Calu3 (cell line): ENCODE measurements around the gene KIDINS220. TPM values are rescaled to one million over a fixed set of nuclear protein-coding genes. Genes with fewer than 3 reads are reported as not detected.

Experiments used
- BruUV-seq: library from RNA; stranded (reverse); fragments of 400-500 nt; replicated peaks from 2 replicates; lab custom pipeline; 2021; lab: Mats Ljungman, UMichigan
- CTCF ChIA-PET: fragments of 300-600 bp; sonication (Branson Sonifier 250); formaldehyde crosslinking; loops from one replicate; lab custom pipeline; 2022; ENCODE audit warnings: antibody characterized with exemption; lab: Charles Lee
- DNase-seq: peaks from one replicate; pipeline ENCODE4 v3.0.0; 2022
- H3K27ac Mint-ChIP-seq: one replicate; pipeline ENCODE4 v1.8.0; 2022; ENCODE audit warnings: mixed read lengths; ENCODE audit not compliant: unreplicated experiment
- H3K27me3 Mint-ChIP-seq: one replicate; pipeline ENCODE4 v1.8.0; 2022; ENCODE audit warnings: mixed read lengths; ENCODE audit not compliant: unreplicated experiment
- H3K36me3 Mint-ChIP-seq: one replicate; pipeline ENCODE4 v1.8.0; 2022; ENCODE audit warnings: mild to moderate bottlenecking, moderate library complexity, mixed read lengths; ENCODE audit not compliant: insufficient read depth, unreplicated experiment
- H3K4me1 Mint-ChIP-seq: one replicate; pipeline ENCODE4 v1.8.0; 2022; ENCODE audit warnings: mild to moderate bottlenecking, low read depth, mixed read lengths; ENCODE audit not compliant: unreplicated experiment
- H3K4me3 Mint-ChIP-seq: one replicate; pipeline ENCODE4 v1.8.0; 2022; ENCODE audit warnings: mild to moderate bottlenecking, low read depth, moderate library complexity, mixed read lengths; ENCODE audit not compliant: unreplicated experiment
- H3K9me3 Mint-ChIP-seq: one replicate; pipeline ENCODE4 v1.8.0; 2022; ENCODE audit warnings: low read depth, mixed read lengths; ENCODE audit not compliant: unreplicated experiment
- CTCF ChIP-seq: fragments of 200-600 bp; IDR thresholded peaks from one replicate; pipeline ENCODE4 v1.8.0; 2022; ENCODE audit warnings: antibody characterized with exemption; ENCODE audit not compliant: unreplicated experiment
- intact Hi-C: fragments of 100-400 bp; cut with micrococcal nuclease; formaldehyde crosslinking; loops from one replicate; pipeline ENCODE4 v1.10.0; 2022; ENCODE audit not compliant: unreplicated experiment
- total RNA-seq: library from RNA; stranded (reverse); gene quantifications from 2 replicates; pipeline ENCODE4 v1.2.3, GENCODE V29; 2022

Gene KIDINS220
- total RNA-seq, 1 experiment from 2014 or later = 33.6 TPM

GRCh38 chr2:8858910-8859309, 21.5 kb upstream of the KIDINS220 start:
- no peaks in the 10 kb centered on the region for H3K36me3 Mint-ChIP-seq
- no peak overlapping the region for H3K27ac Mint-ChIP-seq
- no peaks in the 10 kb centered on the region for H3K9me3 Mint-ChIP-seq
- no peak for TF ChIP-seq CTCF
- CTCF ChIA-PET = no interaction called here
- no TSS peak for BruUV-seq
- intact Hi-C loops = no loop called here
- no peaks in the 10 kb centered on the region for H3K4me1 Mint-ChIP-seq
- H3K27me3 Mint-ChIP-seq = no peaks in the 10 kb centered on the region
- no peak overlapping the region for H3K4me3 Mint-ChIP-seq
- no peak for DNase-seq

GRCh38 chr2:8858264-8858663, 20.9 kb upstream of the KIDINS220 start:
- Mint-ChIP-seq H3K9me3 (no peaks in the 10 kb centered on the region), H3K27me3 (no peaks in the 10 kb centered on the region), H3K4me1 (no peaks in the 10 kb centered on the region), H3K4me3 (no peak overlapping the region), H3K27ac (no peak overlapping the region), H3K36me3 (no peaks in the 10 kb centered on the region)
- no peak for TF ChIP-seq CTCF
- DNase-seq = no peak
- no TSS peak for BruUV-seq
- intact Hi-C loops = no loop called here
- CTCF ChIA-PET = no interaction called here

- H3K36me3 Mint-ChIP-seq = no peaks in the 10 kb centered on the region
- intact Hi-C loops = no loop called here
- CTCF ChIA-PET = no interaction called here
- H3K4me1 Mint-ChIP-seq = no peaks in the 10 kb centered on the region
- BruUV-seq = no TSS peak
- no peak overlapping the region for H3K4me3 Mint-ChIP-seq
- no peak overlapping the region for H3K27ac Mint-ChIP-seq
- no peaks in the 10 kb centered on the region for H3K9me3 Mint-ChIP-seq
- H3K27me3 Mint-ChIP-seq = no peaks in the 10 kb centered on the region
- TF ChIP-seq CTCF = no peak
- no peak for DNase-seq
Observed at GRCh38 chr2:8857709-8858108, 20.3 kb upstream of the KIDINS220 start.

GRCh38 chr2:8856176-8856575, 18.8 kb upstream of the KIDINS220 start:
- intact Hi-C loops = no loop called here
- Mint-ChIP-seq H3K27ac (no peak overlapping the region), H3K9me3 (no peaks in the 10 kb centered on the region), H3K36me3 (no peaks in the 10 kb centered on the region), H3K4me1 (no peaks in the 10 kb centered on the region), H3K27me3 (no peaks in the 10 kb centered on the region), H3K4me3 (no peak overlapping the region)
- TF ChIP-seq CTCF = no peak
- CTCF ChIA-PET = no interaction called here
- DNase-seq = no peak
- no TSS peak for BruUV-seq
